ENCODE data around the gene ALOX12B. TPM values are rescaled to one million over a fixed set of nuclear protein-coding genes. Genes with fewer than 3 reads are reported as not detected.
"Not testable (repeated sequence)": the region's sequence is repeated elsewhere in the genome, so short reads cannot be mapped to it uniquely, and the experiment has no call there.

Gene ALOX12B
- total RNA-seq, 1 donor from 2014 or later, result 1.4 TPM

- no peak for DNase-seq
- no peak for ATAC-seq (ENCODE audit: low read depth)
- intact Hi-C loops (cut with micrococcal nuclease), result loop anchor here (1.0 to 2.0 kb wide), 4 partner anchors 16 to 51 kb away; no protein-coding TSS in a partner anchor
- TF ChIP-seq CTCF (IDR thresholded peaks at IDR 0.05), result no peak
- CTCF ChIA-PET, result interaction anchor here (0.7 to 7.6 kb wide), 12 partner anchors 8 to 59 kb away, joined by 3 to 112 read pairs (median 6); partner anchors contain the start of gene ALOXE3
- POLR2A ChIA-PET, result interaction anchor here (0.9 to 1.7 kb wide), 5 partner anchors 8 to 62 kb away, joined by 3 to 9 read pairs (median 5); no protein-coding TSS in a partner anchor
- H3K4me3 Mint-ChIP-seq, result no peak overlapping the region
- H3K27me3 Mint-ChIP-seq, result peaks cover 42% of the 10 kb centered on the region
- no peaks in the 10 kb centered on the region for H3K9me3 Mint-ChIP-seq
- H3K4me1 Mint-ChIP-seq, result peaks cover 6% of the 10 kb centered on the region
- H3K27ac Mint-ChIP-seq, result no peak overlapping the region
- no peaks in the 10 kb centered on the region for H3K36me3 Mint-ChIP-seq (ENCODE audit: low read depth)
Measured at GRCh38 chr17:8110907-8111306, 23.4 kb upstream of the ALOX12B start.

- no peak overlapping the region for H3K27ac Mint-ChIP-seq
Measured at GRCh38 chr17:8110456-8110804, 22.9 kb upstream of the ALOX12B start.

GRCh38 chr17:8109661-8110455 is 22.3 kb upstream of the ALOX12B start:
- TF ChIP-seq CTCF (IDR thresholded peaks at IDR 0.05), result no peak
- CTCF ChIA-PET, result interaction anchor here (0.7 to 7.6 kb wide), 12 partner anchors 9 to 58 kb away, joined by 3 to 112 read pairs (median 6); partner anchors contain the start of gene ALOXE3
- Mint-ChIP-seq H3K27me3 (peaks cover 34% of the 10 kb centered on the region), H3K27ac (no peak overlapping the region), H3K4me1 (peaks cover 6% of the 10 kb centered on the region), H3K36me3 (ENCODE audit: low read depth) (no peaks in the 10 kb centered on the region), H3K9me3 (no peaks in the 10 kb centered on the region), H3K4me3 (peak overlapping the region; percentile 57)
- POLR2A ChIA-PET, result interaction anchor here (1.0 to 1.7 kb wide), 4 partner anchors 9 to 63 kb away, joined by 3 to 9 read pairs (median 6); no protein-coding TSS in a partner anchor
- ATAC-seq (ENCODE audit: low read depth) (peak; percentile 98), DNase-seq (peak; percentile 79)
- intact Hi-C loops (cut with micrococcal nuclease), result loop anchor here (1.0 to 2.0 kb wide), 4 partner anchors 15 to 50 kb away; no protein-coding TSS in a partner anchor

More at GRCh38 chr17:8110456-8110804, 22.9 kb upstream of the ALOX12B start:
- ChIA-PET CTCF (interaction anchor here (0.7 to 7.6 kb wide), 13 partner anchors 9 to 58 kb away, joined by 3 to 112 read pairs (median 5); partner anchors contain the start of gene ALOXE3), POLR2A (interaction anchor here (0.9 to 1.7 kb wide), 5 partner anchors 9 to 63 kb away, joined by 3 to 9 read pairs (median 5); no protein-coding TSS in a partner anchor)
- Mint-ChIP-seq H3K36me3 (ENCODE audit: low read depth) (no peaks in the 10 kb centered on the region), H3K4me1 (peaks cover 6% of the 10 kb centered on the region), H3K9me3 (no peaks in the 10 kb centered on the region), H3K27me3 (peaks cover 39% of the 10 kb centered on the region), H3K4me3 (no peak overlapping the region)
- intact Hi-C loops (cut with micrococcal nuclease), result loop anchor here (1.0 to 2.0 kb wide), 4 partner anchors 16 to 50 kb away; no protein-coding TSS in a partner anchor
- no peak for DNase-seq
- no peak for ATAC-seq (ENCODE audit: low read depth)
- no peak for TF ChIP-seq CTCF (IDR thresholded peaks at IDR 0.05)

GRCh38 chr17:8108972-8109660 is 21.6 kb upstream of the ALOX12B start:
- no peaks in the 10 kb centered on the region for H3K36me3 Mint-ChIP-seq (ENCODE audit: low read depth)
- DNase-seq, result no peak
- H3K27me3 Mint-ChIP-seq, result peaks cover 28% of the 10 kb centered on the region
- intact Hi-C loops (cut with micrococcal nuclease), result no loop called here
- TF ChIP-seq CTCF (IDR thresholded peaks at IDR 0.05), result no peak
- ChIA-PET POLR2A (no interaction called here), CTCF (interaction anchor here (0.7 to 7.6 kb wide), 9 partner anchors 10 to 52 kb away, joined by 3 to 112 read pairs (median 4); partner anchors contain the start of gene ALOXE3)
- no peak overlapping the region for H3K4me3 Mint-ChIP-seq
- no peak for ATAC-seq (ENCODE audit: low read depth)
- H3K4me1 Mint-ChIP-seq, result peaks cover 6% of the 10 kb centered on the region
- H3K27ac Mint-ChIP-seq, result no peak overlapping the region
- no peaks in the 10 kb centered on the region for H3K9me3 Mint-ChIP-seq

GRCh38 chr17:8106980-8107379 is 19.5 kb upstream of the ALOX12B start:
- H3K4me1 Mint-ChIP-seq; H3K36me3 Mint-ChIP-seq (ENCODE audit: low read depth); POLR2A ChIA-PET; H3K27ac Mint-ChIP-seq; H3K4me3 Mint-ChIP-seq; intact Hi-C loops (cut with micrococcal nuclease); ATAC-seq (ENCODE audit: low read depth); DNase-seq; H3K9me3 Mint-ChIP-seq: not testable (repeated sequence)
- peaks cover 17% of the 10 kb centered on the region for H3K27me3 Mint-ChIP-seq
- CTCF ChIA-PET, result interaction anchor here (1.4 to 7.6 kb wide), 4 partner anchors 14 to 47 kb away, joined by 4 to 66 read pairs (median 26); no protein-coding TSS in a partner anchor
